ENCODE data around the gene C3orf70.

Gene C3orf70

DNA sequence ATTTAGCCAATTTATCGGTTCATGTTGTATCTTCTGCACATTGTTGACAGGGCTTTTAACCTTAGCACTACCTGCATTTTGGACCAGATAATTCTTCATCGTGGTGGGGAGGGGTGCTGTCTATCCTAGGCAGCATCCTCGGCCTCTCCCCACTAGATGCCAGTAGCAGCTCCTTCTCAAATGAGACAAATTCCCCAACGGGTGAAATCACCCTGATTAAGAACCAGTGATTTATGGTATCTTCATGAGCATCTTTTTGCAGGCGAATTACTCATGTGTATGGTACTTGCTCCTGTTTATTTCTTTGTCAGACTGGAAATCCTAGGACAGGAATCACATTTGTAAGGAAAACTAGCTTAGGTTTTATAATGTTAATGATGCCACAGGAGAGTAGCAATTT lies 68.0 kb downstream of the C3orf70 start:
- TF ChIP-seq ZFX (IDR thresholded peaks at IDR 0.05; ENCODE audit: borderline replicate concordance) = no peak
- TF ChIP-seq, protein P1, sequence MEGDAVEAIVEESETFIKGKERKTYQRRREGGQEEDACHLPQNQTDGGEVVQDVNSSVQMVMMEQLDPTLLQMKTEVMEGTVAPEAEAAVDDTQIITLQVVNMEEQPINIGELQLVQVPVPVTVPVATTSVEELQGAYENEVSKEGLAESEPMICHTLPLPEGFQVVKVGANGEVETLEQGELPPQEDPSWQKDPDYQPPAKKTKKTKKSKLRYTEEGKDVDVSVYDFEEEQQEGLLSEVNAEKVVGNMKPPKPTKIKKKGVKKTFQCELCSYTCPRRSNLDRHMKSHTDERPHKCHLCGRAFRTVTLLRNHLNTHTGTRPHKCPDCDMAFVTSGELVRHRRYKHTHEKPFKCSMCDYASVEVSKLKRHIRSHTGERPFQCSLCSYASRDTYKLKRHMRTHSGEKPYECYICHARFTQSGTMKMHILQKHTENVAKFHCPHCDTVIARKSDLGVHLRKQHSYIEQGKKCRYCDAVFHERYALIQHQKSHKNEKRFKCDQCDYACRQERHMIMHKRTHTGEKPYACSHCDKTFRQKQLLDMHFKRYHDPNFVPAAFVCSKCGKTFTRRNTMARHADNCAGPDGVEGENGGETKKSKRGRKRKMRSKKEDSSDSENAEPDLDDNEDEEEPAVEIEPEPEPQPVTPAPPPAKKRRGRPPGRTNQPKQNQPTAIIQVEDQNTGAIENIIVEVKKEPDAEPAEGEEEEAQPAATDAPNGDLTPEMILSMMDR (IDR thresholded peaks at IDR 0.05) = no peak

DNA sequence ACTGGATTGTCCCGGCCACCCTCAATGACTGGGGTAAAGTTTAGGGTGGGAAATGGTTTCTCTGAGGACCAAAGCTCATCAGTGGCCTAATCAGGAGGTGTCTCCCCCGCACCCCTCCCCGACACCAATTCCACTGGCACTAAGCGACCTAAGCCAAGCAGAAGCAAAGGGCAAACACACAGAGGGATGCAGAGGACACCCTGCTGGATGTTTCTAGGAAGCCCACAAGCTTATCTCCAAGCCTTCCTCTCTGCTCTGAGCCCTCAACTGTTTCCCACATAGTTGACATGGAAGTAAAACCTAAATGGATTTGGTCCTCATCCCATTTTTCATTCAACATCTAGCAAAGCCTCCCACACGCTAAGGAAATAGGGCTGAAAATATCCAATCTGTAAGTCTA lies 68.5 kb downstream of the C3orf70 start:
- H3K27ac ChIP-seq = no peak overlapping the region
- TF ChIP-seq, protein P1 (IDR thresholded peaks at IDR 0.05) = no peak
- TF ChIP-seq ZFX (IDR thresholded peaks at IDR 0.05; ENCODE audit: borderline replicate concordance) = no peak

More for the DNA sequence above, 68.0 kb downstream of the C3orf70 start:
- H3K27ac ChIP-seq = no peak overlapping the region

DNA sequence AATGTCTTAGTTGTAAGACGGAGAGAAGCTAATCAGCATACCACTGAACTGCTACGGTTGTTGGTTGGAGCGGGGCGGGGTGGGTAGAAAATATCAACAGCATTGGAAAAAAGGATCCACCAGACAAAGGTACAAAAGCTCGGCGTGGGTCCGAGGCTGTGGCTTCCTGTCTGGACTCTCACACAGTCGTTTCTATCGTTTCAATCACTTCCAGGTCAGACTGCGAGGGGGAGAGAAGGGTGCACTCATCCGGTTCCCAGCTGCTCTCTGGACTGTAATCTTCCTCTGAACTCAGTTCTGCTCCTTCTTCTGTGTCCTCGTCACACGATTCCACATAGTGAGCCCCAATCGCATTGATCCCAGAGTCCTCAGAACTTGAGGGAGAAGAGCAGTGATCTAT lies 70.0 kb downstream of the C3orf70 start:
- TF ChIP-seq, protein P1 (IDR thresholded peaks at IDR 0.05) = no peak
- TF ChIP-seq ZFX (IDR thresholded peaks at IDR 0.05; ENCODE audit: borderline replicate concordance) = no peak
- H3K27ac ChIP-seq = no peak overlapping the region

DNA sequence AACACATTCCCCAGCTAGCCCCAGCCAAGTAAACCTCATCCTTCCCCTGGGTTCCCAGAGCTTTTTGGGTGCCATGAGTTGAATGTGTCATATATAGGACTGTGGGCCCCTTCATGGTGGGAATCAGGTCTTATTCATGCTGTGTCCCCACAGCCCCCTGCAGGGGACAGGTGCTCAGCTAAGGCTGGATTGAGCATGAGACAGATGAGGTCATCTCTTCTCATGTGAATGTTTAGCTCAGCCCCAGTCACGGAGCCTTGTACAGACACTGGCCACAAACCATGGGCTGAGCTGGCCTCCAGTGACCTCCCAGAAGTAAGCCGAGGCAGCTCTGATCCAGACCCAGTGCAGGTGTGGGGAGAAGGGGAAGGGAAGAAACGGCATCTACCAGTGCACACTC lies 70.7 kb downstream of the C3orf70 start:
- TF ChIP-seq ZFX (IDR thresholded peaks at IDR 0.05; ENCODE audit: borderline replicate concordance) = no peak
- TF ChIP-seq, protein P1 (IDR thresholded peaks at IDR 0.05) = no peak
- no peak overlapping the region for H3K27ac ChIP-seq

DNA sequence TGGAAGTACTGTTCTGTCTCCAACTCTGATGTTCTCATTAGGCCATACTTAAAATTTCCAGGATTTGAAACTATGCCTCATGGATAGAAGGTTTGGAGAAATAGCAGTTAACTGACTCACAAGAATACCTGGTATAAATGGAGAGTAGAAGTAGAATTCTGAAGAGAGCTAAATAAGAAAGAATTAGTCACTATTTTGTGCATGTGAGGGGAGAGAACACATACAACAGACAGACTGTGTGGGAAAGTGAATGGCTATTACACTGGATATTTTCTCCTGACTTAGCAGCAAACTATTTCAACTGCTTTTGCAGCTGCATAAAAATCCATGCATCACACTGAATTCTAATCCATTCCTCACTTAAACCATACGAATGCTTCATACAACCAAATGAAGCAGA lies 71.3 kb downstream of the C3orf70 start:
- no peak overlapping the region for H3K27ac ChIP-seq
- TF ChIP-seq, protein P1 (IDR thresholded peaks at IDR 0.05) = no peak
- TF ChIP-seq ZFX (IDR thresholded peaks at IDR 0.05; ENCODE audit: borderline replicate concordance) = no peak

DNA sequence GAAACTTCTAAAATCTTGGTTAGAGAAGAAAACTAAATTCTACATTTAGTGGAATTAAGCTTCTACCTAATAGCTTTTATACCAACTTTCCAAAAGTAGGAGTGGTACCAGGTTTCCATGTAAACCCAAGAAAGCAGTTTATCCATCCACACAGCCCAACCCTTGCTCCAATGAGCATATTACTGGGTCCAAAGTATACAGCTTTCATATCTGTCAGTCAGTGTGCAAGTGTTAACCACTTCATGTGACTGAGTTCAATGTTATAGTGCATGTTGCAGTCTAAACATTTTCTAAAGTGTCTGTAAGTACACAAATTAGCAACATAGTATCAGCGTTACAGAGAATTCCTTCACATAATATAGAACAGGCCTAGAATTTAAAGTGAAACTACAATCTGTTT lies 73.2 kb downstream of the C3orf70 start:
- TF ChIP-seq, protein P1 (IDR thresholded peaks at IDR 0.05) = no peak
- TF ChIP-seq ZFX (IDR thresholded peaks at IDR 0.05; ENCODE audit: borderline replicate concordance) = no peak

DNA sequence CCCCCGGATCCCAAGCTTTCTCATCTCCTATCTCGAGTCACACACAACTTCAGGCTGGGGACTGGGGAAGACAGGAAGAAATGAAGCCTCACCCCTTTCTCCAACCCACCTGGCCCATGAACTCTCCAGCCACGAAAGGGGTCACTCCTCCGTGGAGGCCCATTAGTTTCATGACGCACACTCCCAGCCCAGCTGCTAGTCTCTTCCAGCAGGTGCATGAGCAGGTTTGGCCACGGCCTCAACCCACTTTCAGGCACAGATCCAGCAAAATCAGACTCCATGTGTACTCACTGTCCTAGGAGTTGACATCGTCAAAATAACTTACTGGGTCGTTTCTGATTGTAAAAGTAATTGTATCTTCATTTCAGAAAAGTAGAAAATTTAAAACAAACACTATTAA lies 76.6 kb downstream of the C3orf70 start:
- TF ChIP-seq ZFX (IDR thresholded peaks at IDR 0.05; ENCODE audit: borderline replicate concordance) = no peak
- TF ChIP-seq, protein P1 (IDR thresholded peaks at IDR 0.05) = no peak
- no peak overlapping the region for H3K27ac ChIP-seq

More for the DNA sequence above, 73.2 kb downstream of the C3orf70 start:
- no peak overlapping the region for H3K27ac ChIP-seq

Measured in 22Rv1 (cell line).